Stimulated activated CD4-positive, alpha-beta T cell treated with anti-CD3 and anti-CD28 coated beads, Interleukin-4, amount 100 ng/mL, for 1 hour (primary cell): ENCODE data around the gene IGFBP7.

Source experiments
- DNase-seq: peaks from one replicate; pipeline ENCODE4 v3.0.0-alpha.2; 2020

IGFBP7 gene

GRCh38 chr4:57034520-57034919 lies 75.7 kb downstream of the IGFBP7 start:
- no peak for DNase-seq

- DNase-seq = no peak
Measured at GRCh38 chr4:57023104-57023503, 87.1 kb downstream of the IGFBP7 start.

- DNase-seq = no peak
Measured at GRCh38 chr4:57020467-57021101, 89.6 kb downstream of the IGFBP7 start.

GRCh38 chr4:57018980-57019379 lies 91.2 kb downstream of the IGFBP7 start:
- no peak for DNase-seq

- no peak for DNase-seq
Measured at GRCh38 chr4:57013543-57014120, 96.6 kb downstream of the IGFBP7 start.

- DNase-seq = no peak
Measured at GRCh38 chr4:56999751-57000150, 110.4 kb downstream of the IGFBP7 start.

GRCh38 chr4:56995525-56995924 lies 114.7 kb downstream of the IGFBP7 start:
- no peak for DNase-seq

- DNase-seq = no peak
Measured at GRCh38 chr4:56990109-56990905, 119.9 kb downstream of the IGFBP7 start.

- no peak for DNase-seq
Measured at GRCh38 chr4:56986952-56987351, 123.2 kb downstream of the IGFBP7 start.

- DNase-seq = no peak
Measured at GRCh38 chr4:56986192-56986591, 124.0 kb downstream of the IGFBP7 start.

- no peak for DNase-seq
Measured at GRCh38 chr4:56981795-56982201, 128.4 kb downstream of the IGFBP7 start.
